ENCODE data around the gene GUCD1.

The GUCD1 gene

GRCh38 chr22:24590596-24591173, 35.7 kb upstream of the GUCD1 start:
- no peak for DNase-seq (ENCODE audit: low read depth in 2 of 2)

DNA sequence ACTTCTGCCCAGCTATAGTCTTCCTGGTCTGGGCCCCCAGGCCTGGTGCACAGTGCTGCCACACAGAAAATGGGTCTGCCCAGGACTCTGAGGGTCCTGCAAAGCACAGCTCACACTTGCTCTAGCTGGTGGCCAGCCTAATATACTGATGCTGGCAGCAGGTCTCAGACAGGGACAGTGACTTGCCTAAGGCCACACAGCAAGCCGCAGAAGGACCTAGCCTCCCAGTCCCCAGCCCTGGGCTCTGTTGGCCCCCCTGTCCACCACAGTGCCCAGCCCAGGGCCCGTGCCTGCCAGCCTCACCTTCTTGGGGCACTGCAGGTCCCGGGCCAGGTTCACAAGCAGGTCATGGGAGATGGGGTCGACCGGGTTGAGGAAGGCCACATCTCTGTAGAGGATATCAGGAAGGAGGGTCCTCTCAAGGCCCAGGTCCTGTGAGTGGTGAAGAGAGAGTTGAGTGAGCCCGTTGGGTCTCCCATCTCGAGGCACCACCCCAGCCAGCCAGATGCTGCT, 34.6 kb upstream of the GUCD1 start:
- no peak for DNase-seq (ENCODE audit: low read depth in 2 of 2)

DNA sequence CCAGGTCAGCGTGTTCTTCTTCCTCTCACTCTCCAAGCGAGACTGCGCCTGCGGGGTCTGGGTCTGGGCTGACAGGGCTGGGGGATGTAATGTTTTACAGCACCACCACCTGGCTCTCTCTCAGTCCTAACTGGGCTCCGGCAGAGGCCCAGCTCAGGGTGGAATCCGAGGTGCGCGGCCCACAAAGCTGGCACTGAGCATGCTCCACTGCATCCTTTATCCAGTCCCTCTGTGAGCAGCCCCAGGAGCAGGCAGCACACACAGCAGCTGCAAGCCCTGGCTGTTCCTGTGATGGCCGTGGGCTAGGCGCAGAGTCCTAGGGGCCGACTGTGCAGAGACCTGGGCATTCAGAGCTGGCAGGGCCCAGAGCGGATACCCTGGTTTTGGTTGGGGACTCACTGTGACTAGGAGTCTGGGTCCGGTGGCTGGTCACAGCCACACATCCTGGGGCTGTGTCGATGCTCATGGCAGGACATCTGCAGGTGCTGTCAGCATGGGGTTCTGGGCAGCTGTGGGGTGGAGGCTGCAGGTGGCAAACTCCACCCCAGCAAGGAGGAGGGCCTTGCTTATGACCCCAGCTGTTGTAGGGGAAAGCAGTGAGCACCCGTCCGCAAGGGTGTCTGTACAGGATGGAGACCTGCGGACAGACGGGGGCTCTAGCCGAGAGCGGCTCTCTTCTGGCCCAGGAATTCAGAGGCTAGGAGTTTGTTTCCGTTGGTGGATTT, 34.0 kb upstream of the GUCD1 start:
- DNase-seq (ENCODE audit: low read depth in 2 of 2) = no peak

GRCh38 chr22:24588381-24588756, 33.4 kb upstream of the GUCD1 start:
- DNase-seq (ENCODE audit: low read depth in 2 of 2) = no peak

DNA sequence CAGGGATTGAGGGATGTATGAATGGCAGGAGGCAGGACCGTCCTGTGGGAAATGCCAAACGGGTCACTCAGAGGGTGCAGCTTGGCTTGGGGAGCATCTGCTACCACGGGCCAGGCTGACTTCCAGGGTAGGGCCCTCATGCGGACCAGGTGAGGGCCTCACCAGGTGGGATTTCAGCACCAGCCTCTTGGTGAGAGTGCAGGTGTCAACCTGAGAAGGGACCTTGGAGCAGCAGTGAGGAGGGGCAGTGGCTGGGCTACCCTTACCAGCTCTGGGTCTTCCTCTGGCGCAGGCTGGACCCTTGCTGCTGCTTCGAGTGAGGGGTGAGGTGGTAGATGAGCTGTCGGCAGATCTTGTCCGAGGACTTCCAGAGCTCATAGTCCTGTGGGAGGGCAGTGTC, 33.0 kb upstream of the GUCD1 start:
- no peak for DNase-seq (ENCODE audit: low read depth in 2 of 2)

DNA sequence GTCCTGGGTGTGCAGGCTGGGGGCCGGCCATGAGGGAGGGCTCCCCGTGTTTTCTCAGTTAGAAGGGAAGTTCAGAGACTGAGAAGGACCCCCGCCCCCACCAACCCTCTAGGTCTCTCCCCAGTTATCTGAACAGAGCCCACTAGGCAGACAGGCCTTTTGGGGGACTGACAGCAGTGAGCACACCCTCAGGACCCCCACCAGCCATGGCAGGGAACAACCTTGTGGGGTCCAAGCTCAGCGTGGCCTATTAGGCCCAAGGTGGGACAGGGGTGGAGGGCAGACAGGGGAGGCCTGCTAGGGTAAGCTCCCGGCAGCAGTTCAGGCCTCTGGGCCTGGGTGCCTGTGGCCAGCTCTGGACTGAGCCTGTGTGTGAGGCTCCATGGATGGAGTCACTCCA, 32.3 kb upstream of the GUCD1 start:
- no peak for DNase-seq (ENCODE audit: low read depth in 2 of 2)

DNA sequence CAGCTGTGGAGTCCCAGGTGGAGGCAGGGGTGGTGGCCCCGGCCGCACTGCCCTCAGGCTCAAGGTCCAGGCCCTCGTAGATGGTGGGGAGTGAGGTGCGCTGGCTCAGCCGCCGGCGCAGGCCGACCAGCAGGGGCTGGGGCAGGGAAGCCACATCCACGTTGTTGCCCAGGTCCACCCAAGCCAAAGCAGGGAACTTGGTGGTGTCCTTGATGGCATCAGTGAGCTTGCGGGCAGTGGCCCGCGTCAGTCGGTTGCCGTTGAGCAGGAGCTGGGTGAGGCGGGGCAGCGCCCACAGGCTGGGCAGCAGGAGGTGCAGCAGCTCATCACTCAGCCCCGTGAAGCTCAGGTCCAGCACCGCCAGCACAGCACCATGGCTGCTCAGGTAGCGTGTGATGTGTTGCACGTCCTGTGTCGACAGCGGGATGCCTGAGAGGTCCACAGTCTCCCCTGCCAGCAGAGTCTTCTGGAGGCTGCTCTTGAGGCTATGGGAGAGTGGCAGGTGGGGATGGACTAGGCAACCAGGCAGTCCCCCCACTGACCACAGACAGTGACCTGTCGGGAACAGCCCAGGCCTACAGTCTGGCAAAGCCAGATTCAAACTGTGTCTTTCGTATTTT, 31.1 kb upstream of the GUCD1 start:
- DNase-seq (ENCODE audit: low read depth in 2 of 2) = no peak

GRCh38 chr22:24585461-24585860, 30.5 kb upstream of the GUCD1 start:
- DNase-seq (ENCODE audit: low read depth in 2 of 2) = no peak

- DNase-seq (ENCODE audit: low read depth in 2 of 2) = no peak
Observed at GRCh38 chr22:24584871-24585411, 30.0 kb upstream of the GUCD1 start.

DNA sequence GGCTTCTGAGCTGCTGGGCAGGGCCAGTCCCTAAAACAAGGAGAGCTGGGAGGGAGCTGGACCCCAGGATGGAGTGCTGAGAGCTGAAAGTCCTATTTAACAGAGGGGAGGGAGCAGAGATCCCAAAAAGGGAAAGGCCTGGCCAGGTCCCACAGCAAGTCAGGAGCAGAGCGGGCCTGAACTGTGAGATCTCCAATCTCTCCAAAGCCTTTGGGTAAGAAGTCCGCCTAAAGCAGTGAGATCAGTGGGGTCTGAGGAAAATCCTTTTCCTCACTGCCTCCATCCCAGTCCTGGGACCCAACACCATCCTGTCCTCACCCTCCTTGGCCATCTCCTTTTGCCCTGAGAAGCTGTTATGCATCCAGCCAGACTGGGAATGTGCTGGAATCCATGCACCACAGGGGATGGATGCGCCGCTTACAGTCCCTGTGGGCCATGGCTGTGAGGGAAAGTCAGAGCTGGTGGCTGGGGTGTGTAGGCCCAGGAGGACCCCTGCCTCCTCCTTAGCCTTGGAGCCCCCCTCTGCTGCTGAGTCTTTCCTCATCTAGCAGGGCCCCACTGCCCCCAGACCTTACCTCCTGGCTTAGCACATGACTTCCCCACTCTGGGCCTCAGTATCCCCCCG, 29.3 kb upstream of the GUCD1 start:
- no peak for DNase-seq (ENCODE audit: low read depth in 2 of 2)

DNA sequence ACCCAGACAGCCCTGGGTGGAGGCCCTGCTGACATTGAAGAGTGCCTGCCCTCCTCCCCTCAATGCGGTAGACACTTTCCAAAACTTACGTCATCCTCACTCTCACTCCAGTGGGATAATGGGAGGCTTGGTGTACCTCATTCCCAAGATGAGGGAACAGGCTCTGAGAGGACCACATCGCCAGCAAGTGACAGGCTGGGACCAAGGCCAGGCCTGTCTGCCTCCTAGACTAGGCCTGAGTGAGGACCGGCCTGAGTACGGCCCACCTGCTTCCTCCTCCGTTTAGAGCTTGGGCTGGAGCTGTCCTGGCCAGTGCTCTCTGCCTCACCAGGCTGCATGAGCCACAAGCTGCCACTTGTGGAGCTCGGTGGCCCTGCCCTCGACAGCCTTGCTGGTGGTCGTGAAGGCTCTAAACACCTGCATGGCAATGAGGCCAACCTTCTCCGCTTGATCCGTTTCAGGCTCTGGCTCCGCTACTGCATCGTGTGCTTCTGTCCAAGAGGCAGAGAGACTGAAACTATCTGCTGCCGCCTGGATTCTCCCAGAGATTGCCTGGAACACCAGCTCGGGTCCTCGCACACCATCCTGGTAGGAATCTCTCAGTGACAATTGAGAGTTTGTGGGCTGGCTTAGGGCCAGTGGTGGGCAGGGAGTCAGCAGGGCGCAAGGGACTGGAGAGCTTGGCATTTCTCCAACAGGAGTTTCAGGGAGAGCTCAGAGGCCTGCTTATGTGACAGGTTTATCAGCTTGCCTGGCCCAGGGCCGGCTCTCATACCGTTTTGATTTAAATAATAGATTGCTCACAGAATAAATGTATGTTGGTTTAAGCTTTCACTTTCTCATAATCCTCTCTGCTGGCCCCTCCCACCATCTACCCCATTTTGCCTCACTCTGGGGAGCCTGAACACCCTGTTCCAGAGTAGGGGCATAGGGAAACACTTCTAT, 28.6 kb upstream of the GUCD1 start:
- DNase-seq (ENCODE audit: low read depth in 2 of 2) = no peak

DNA sequence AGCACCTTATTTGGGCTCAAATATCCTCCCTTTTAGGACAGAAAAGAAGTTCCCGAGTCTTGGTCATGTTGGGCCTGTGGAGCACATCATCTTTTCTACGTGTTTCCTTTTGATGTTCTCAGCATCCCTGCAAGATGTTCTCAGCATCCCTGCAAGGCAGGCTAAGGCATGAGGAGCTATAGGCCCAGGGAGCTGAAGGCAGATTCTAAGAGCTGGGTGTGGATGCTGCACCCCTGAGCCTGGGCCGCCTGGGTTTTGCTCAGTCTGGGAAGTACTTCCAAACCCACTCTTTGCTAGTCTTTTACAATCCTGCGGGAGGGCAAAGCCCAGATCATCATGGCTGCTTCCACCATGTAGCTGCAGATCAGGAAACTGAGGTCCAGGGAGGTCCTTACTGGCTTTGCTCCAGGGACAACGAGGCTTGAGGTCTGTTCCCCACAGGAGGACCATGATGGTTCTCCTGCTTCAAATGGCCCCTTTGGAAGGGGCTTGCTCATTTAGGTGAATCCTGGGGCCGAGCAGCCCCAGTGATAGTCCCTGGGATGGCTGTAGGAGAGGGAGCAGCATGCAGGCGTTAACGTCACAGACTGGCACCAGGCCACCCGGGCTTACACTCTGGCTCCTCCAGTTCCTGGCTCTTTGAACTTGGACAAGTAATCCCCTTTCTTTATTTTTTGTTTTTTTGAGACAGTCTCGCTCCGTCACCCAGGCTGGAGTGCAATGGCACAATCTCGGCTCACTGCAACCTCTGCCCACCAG, 27.3 kb upstream of the GUCD1 start:
- no peak for DNase-seq (ENCODE audit: low read depth in 2 of 2)

GRCh38 chr22:24580276-24580675, 25.3 kb upstream of the GUCD1 start:
- no peak for DNase-seq (ENCODE audit: low read depth in 2 of 2)

- no peak for DNase-seq (ENCODE audit: low read depth in 2 of 2)
Observed at GRCh38 chr22:24579258-24579601, 24.3 kb upstream of the GUCD1 start.

GRCh38 chr22:24578355-24579257, 23.7 kb upstream of the GUCD1 start:
- DNase-seq (ENCODE audit: low read depth in 2 of 2) = no peak

- no peak for DNase-seq (ENCODE audit: low read depth in 2 of 2)
Observed at GRCh38 chr22:24576778-24577177, 21.8 kb upstream of the GUCD1 start.

GRCh38 chr22:24571266-24571665, 16.3 kb upstream of the GUCD1 start:
- DNase-seq (ENCODE audit: low read depth in 2 of 2) = no peak

GRCh38 chr22:24567668-24568067, 12.7 kb upstream of the GUCD1 start:
- no peak for DNase-seq (ENCODE audit: low read depth in 2 of 2)

GRCh38 chr22:24566899-24567511, 12.1 kb upstream of the GUCD1 start:
- DNase-seq (ENCODE audit: low read depth in 2 of 2) = no peak

All from stimulated activated CD4-positive, alpha-beta T cell treated with anti-CD3 and anti-CD28 coated beads, Interleukin-1b, Interleukin-23, amount 100 ng/mL, for 1 hour (primary cell).